Mucosa of stomach (tissue), 1 donor: Measurements from ENCODE around the gene GSPT1.
"Not testable (repeated sequence)": the region's sequence is repeated elsewhere in the genome, so short reads cannot be mapped to it uniquely, and the experiment has no call there.

ENCODE experiments used
- H3K27me3 ChIP-seq: one replicate; pipeline ENCODE4 v1.7.0; 2013; ENCODE audit warnings: mild to moderate bottlenecking, low read length; ENCODE audit not compliant: control insufficient read depth, insufficient read depth
- H3K36me3 ChIP-seq: one replicate; pipeline ENCODE4 v1.7.0; 2013; ENCODE audit warnings: low read length; ENCODE audit not compliant: control insufficient read depth, insufficient read depth
- H3K4me1 ChIP-seq: one replicate; pipeline ENCODE4 v1.7.0; 2013; ENCODE audit warnings: mild to moderate bottlenecking, low read length; ENCODE audit not compliant: control insufficient read depth, insufficient read depth
- H3K4me3 ChIP-seq: one replicate; pipeline ENCODE4 v1.7.0; 2013; ENCODE audit warnings: low read length
- H3K9ac ChIP-seq: one replicate; pipeline ENCODE4 v1.7.0; 2013; ENCODE audit warnings: mild to moderate bottlenecking, low read length, moderate library complexity
- H3K9me3 ChIP-seq: one replicate; pipeline ENCODE4 v1.7.0; 2013; ENCODE audit warnings: mild to moderate bottlenecking, low read length, moderate library complexity; ENCODE audit not compliant: control insufficient read depth
- donor health status: Pancreatic carcinoma.

GSPT1 gene

GRCh38 chr16:11818970-11819369 lies 96.8 kb downstream of the GSPT1 start:
- not testable (repeated sequence) for H3K9me3 ChIP-seq, H3K27me3 ChIP-seq, H3K9ac ChIP-seq, H3K36me3 ChIP-seq, H3K4me3 ChIP-seq, H3K4me1 ChIP-seq
